Kidney (tissue), 14 donors: ENCODE measurements around the gene EFNB3. TPM values are rescaled to one million over a fixed set of nuclear protein-coding genes. Genes with fewer than 3 reads are reported as not detected.
A peak's percentile ranks its signal among the peaks of the same experiment; 100 is the strongest.

Experiments used
- DNase-seq, 5 donors: peaks; one replicate each; pipeline ENCODE4 v3.0.0-alpha.2; 2013 to 2020
- FAIRE-seq: peaks from 2 replicates; lab custom pipeline; 2012; peaks lifted over from hg19 to GRCh38; lab: Jason Lieb, UNC
- H3K27ac ChIP-seq, 2 donors: one replicate each; pipeline ENCODE4 v1.7.0; 2013; ENCODE audit warnings: low read depth in 2 of 2, low read length in 2 of 2, inconsistent platforms in 1 of 2
- H3K27me3 ChIP-seq: one replicate; pipeline ENCODE4 v1.7.1; 2013; ENCODE audit warnings: low read length, inconsistent platforms; ENCODE audit not compliant: control insufficient read depth, insufficient read depth
- H3K36me3 ChIP-seq, 3 donors: one replicate each; pipeline versions ENCODE4 v1.7.0 to v1.7.1; 2013; ENCODE audit warnings: low read length in 3 of 3, control low read depth in 1 of 3, inconsistent platforms in 1 of 3; ENCODE audit not compliant: insufficient read depth in 3 of 3, control insufficient read depth in 2 of 3
- H3K4me1 ChIP-seq, 3 donors: one replicate each; pipeline versions ENCODE4 v1.7.0 to v1.7.1; 2013; ENCODE audit warnings: low read length in 3 of 3, inconsistent platforms in 1 of 3, low read depth in 1 of 3; ENCODE audit not compliant: control insufficient read depth in 2 of 3, insufficient read depth in 2 of 3
- H3K4me3 ChIP-seq, 3 donors: one replicate each; pipeline versions ENCODE4 v1.7.0 to v1.8.1; 2013; ENCODE audit warnings: low read length in 3 of 3, control low read depth in 1 of 3, inconsistent platforms in 1 of 3
- H3K9ac ChIP-seq, 3 donors: one replicate each; pipeline versions ENCODE4 v1.7.0 to v1.7.1; 2013; ENCODE audit warnings: low read length in 3 of 3, control low read depth in 1 of 3, inconsistent platforms in 1 of 3
- H3K9me3 ChIP-seq, 3 donors: one replicate each; pipeline versions ENCODE4 v1.7.0 to v1.7.1; 2013; ENCODE audit warnings: low read length in 3 of 3, control low read depth in 1 of 3, inconsistent platforms in 1 of 3; ENCODE audit not compliant: control insufficient read depth in 2 of 3, insufficient read depth in 1 of 3
- intact Hi-C: fragments of 100-400 bp; cut with DNase I; formaldehyde crosslinking; loops from one replicate; pipeline ENCODE4 v1.11.1; 2022
- polyA plus RNA-seq: library from polyadenylated mRNA; stranded (reverse); fragments of 350-450 nt; fragmentation: Illumina TruSeq; extraction: RNeasy Lipid Tissue Mini Kit (QIAGEN cat#74804); gene quantifications from one replicate; pipeline ENCODE4 v1.2.3, GENCODE V29; 2014; ENCODE audit warnings: low read depth, low replicate concordance; ENCODE audit not compliant: insufficient read depth
- total RNA-seq: library from RNA; stranded (reverse); fragmentation: NEBNext Ultra II Directional; extraction: Animal tissue kit (Norgen Biotek cat#: 25700); gene quantifications from one replicate; pipeline ENCODE4 v1.2.1, GENCODE V29; 2021
- TF ChIP-seq, protein P1 (sequence below): IDR thresholded peaks from 3 replicates; pipeline ENCODE4 v1.5.1; 2012; ENCODE audit warnings: mild to moderate bottlenecking, moderate library complexity, borderline replicate concordance; ENCODE audit not compliant: insufficient read depth; ENCODE audit errors: extremely low read depth
- donor health status: control.
- donor health status: control.
- donor health status: control.
- donor health status: control.
- donor health status: control.
- donor health status: DM: yes; HTN: yes; CAD: no.
- donor health status: Normal renal cell carcinoma (clear cell type).

The EFNB3 gene
- total and polyA plus RNA-seq, 2 donors from 2014 or later: 2.3 to 3.5 TPM

DNA sequence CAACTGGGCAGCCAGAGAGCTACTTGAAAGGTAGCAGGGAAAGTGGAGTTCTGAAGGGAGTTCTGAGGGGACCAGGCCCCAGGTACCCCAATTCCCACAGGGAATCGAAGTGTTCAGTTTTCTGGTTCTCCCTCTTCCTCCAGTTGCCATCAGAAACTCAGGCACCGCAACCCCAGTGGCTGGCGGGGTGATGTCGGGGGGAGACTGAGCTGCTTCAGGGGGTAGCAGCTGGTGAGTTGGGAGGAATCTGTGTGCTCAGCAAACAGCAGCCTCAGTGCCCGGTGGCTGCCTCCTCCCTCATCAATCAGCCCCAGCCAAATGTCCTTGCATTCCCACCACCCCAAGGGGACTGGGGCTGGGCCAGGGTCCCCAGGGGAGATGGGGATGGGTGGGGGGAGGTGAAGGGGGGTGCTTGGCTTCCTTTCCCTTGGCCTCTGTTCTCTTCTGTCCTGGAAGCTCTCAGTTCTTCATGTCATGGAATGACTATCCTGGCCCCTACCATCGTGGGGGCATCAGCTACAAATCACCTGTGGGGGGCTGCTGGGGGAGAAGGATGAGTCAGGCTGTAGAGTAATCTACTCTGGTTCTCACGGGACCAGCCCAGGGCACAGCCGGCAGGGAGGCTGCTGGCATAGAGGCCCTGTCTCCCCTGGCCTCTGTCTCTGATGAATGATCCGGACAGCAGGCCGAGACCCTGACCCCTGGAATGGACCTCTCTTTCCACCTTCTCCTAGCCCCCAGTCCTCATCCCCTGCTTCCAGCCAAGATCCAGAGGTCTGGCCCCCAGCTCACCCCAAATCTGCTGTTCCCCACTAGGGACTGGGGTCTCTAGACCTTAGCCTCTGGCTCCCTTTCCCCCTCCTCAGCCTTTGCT lies 10.0 kb downstream of the EFNB3 start:
- no peaks in the 10 kb centered on the region for H3K36me3 ChIP-seq
- intact Hi-C loops: no loop called here
- H3K4me3 ChIP-seq: no peak overlapping the region
- TF ChIP-seq, protein P1, sequence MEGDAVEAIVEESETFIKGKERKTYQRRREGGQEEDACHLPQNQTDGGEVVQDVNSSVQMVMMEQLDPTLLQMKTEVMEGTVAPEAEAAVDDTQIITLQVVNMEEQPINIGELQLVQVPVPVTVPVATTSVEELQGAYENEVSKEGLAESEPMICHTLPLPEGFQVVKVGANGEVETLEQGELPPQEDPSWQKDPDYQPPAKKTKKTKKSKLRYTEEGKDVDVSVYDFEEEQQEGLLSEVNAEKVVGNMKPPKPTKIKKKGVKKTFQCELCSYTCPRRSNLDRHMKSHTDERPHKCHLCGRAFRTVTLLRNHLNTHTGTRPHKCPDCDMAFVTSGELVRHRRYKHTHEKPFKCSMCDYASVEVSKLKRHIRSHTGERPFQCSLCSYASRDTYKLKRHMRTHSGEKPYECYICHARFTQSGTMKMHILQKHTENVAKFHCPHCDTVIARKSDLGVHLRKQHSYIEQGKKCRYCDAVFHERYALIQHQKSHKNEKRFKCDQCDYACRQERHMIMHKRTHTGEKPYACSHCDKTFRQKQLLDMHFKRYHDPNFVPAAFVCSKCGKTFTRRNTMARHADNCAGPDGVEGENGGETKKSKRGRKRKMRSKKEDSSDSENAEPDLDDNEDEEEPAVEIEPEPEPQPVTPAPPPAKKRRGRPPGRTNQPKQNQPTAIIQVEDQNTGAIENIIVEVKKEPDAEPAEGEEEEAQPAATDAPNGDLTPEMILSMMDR: no peak
- no peaks in the 10 kb centered on the region for H3K27me3 ChIP-seq
- FAIRE-seq: no peak
- peaks cover 0 to 6% (median 0%) of the 10 kb centered on the region in 3 donors for H3K4me1 ChIP-seq
- H3K27ac ChIP-seq: no peak overlapping the region
- no peak overlapping the region for H3K9ac ChIP-seq
- H3K9me3 ChIP-seq: no peaks in the 10 kb centered on the region
- DNase-seq: peak in 1 of 5 donors; percentile 37

DNA sequence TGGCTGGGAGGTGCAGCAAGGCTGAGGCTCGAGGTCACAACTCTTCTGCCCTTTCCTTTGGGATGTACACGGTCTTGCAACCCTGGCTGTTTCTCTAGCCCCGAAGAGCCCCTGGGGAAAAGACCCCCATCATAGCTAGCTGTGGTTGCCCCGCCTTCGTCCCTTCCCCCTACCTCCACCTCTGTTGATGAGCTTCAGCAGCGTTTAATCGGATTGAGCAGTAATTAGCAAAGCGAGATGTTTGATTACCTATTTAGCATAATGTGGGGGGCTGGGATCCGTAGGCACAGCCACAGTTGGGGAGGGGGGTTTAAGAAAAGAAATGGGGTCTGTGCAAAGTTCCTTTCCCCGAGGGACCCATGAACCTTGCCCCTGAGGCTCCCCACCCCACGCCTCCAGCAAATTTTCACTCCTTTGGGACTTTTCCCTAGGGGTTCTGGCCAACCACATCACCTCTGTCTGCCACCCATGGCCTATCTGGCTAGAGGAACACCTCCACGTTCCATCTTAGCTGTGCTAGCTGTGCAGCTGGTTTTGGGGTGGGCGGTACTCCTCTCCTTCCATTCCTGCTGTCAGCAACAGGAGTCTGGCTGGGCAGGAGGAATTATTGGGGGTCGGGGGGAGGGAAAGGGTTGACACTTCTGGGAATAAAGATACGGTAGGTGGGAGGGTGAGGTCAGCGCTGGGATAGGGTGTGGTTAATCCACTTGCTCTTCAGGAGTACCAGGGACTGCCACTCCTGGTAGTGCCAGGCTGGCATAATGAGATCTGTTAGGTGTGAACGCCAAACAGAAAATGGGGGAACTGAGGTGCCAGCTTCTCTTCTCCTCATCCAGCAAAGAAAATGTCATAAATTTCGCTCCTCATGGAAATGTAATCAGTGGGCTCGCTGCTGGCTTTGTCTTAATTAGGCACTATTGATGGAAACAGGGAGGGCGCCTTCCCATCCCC lies 11.2 kb downstream of the EFNB3 start:
- H3K27ac ChIP-seq: no peak overlapping the region
- peaks cover 0 to 6% (median 0%) of the 10 kb centered on the region in 3 donors for H3K4me1 ChIP-seq
- H3K9ac ChIP-seq: peak overlapping the region in 2 of 3 donors; percentile 30 to 77
- TF ChIP-seq, protein P1: no peak
- no peaks in the 10 kb centered on the region for H3K36me3 ChIP-seq
- H3K4me3 ChIP-seq: peak overlapping the region; percentile 41 to 64 (median 51)
- no peaks in the 10 kb centered on the region for H3K9me3 ChIP-seq
- no peaks in the 10 kb centered on the region for H3K27me3 ChIP-seq
- DNase-seq: peak in 2 of 5 donors; percentile 30 to 33
- FAIRE-seq: no peak
- intact Hi-C loops: no loop called here

DNA sequence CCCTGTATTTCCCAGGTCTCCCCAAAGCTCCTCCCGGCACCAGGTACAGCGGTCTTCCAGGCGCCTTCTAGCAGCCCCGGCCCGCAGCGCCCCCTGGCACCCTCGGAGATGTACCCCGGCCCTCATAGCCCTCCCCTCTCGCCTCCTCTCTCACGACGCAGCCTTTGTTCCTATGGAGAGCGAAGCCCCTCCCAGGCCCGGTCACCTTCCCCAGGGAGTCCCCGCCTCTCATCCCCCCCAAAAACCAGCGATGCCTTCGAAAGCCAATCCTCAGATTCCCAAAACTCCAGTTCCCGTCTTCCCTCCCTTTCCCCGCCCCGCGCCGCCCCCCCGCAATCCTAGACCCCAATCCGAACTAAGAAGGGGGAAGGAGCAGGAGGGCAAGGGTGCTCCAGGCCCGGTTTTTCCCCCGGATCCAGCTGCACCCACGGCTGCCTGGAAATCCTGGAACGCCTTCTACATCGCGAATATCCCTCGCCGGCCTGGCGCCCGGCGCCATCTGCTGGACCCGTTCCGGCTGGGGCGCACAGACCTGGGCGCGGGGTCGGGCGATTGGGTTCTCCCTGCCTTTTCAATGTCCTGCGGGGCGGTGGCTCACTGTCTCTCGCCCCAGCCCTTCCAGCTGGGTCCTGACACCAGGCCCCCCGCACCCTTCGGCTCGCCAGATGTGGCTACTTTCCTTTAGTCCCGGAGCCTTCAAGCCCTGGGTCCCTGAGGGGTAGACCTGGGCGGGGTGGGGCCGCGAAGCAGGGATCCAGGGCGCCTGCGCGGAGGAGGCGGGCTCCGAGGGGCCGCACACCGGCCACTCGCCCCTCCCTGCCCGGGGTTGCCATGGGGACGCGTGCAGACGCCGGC lies 12.1 kb downstream of the EFNB3 start, which contains the start of gene DNAH2:
TSS of gene DNAH2 (plus strand) at position 844 of the 855 bp plus-strand sequence. CDS start 1,991 bp downstream, outside the sequence.
- H3K27ac ChIP-seq: no peak within 1 kb of the TSS
- TF ChIP-seq, protein P1: peak; percentile 41
- FAIRE-seq (no peak), DNase-seq (peak; percentile 93 to 98 (median 97))
- peaks cover 0 to 6% (median 0%) of the 10 kb centered on the region in 3 donors for H3K4me1 ChIP-seq
- H3K9ac ChIP-seq: peak within 1 kb of the TSS; percentile 30 to 77 (median 33)
- H3K27me3 ChIP-seq: no peaks in the 10 kb centered on the region
- H3K36me3 ChIP-seq: no peaks in the 10 kb centered on the region
- peak within 1 kb of the TSS; percentile 41 to 64 (median 57) for H3K4me3 ChIP-seq
- no peaks in the 10 kb centered on the region for H3K9me3 ChIP-seq
- intact Hi-C loops: no loop called here
